GM23248 (cell line): ENCODE measurements around the gene IL2RA. TPM values are rescaled to one million over a fixed set of nuclear protein-coding genes. Genes with fewer than 3 reads are reported as not detected.

ENCODE experiments used
- DNase-seq: peaks from one replicate; pipeline ENCODE4 v3.0.0-alpha.2; 2015
- H2AFZ ChIP-seq: fragments of 200-600 bp; sonication (generic); 2 replicates; pipeline ENCODE4 v1.6.1; 2016; ENCODE audit warnings: antibody characterized with exemption
- H3F3A ChIP-seq: fragments of 200-600 bp; sonication (generic); 2 replicates; pipeline ENCODE4 v1.6.1; 2016; ENCODE audit warnings: mild to moderate bottlenecking, antibody characterized with exemption, mixed run types; ENCODE audit not compliant: insufficient read depth
- H3K27ac ChIP-seq: fragments of 200-600 bp; sonication (generic); 2 replicates; pipeline ENCODE4 v1.5.1; 2016; ENCODE audit warnings: mild to moderate bottlenecking
- H3K27me3 ChIP-seq: fragments of 200-600 bp; sonication (generic); replicated peaks from 2 replicates; pipeline ENCODE4 v1.6.1; 2016; ENCODE audit warnings: mild to moderate bottlenecking; ENCODE audit not compliant: insufficient read depth
- H3K36me3 ChIP-seq: fragments of 200-600 bp; sonication (generic); 2 replicates; pipeline ENCODE4 v1.6.1; 2016; ENCODE audit warnings: low read depth, mild to moderate bottlenecking
- H3K4me1 ChIP-seq: fragments of 200-600 bp; sonication (generic); 2 replicates; pipeline ENCODE4 v1.6.1; 2016; ENCODE audit warnings: mild to moderate bottlenecking; ENCODE audit not compliant: insufficient read depth
- H3K4me2 ChIP-seq: fragments of 200-600 bp; sonication (generic); one replicate; pipeline ENCODE4 v1.6.1; 2016; ENCODE audit warnings: mild to moderate bottlenecking; ENCODE audit not compliant: unreplicated experiment
- H3K4me3 ChIP-seq: fragments of 200-600 bp; sonication (generic); 2 replicates; pipeline ENCODE4 v1.5.1; 2016; ENCODE audit warnings: mild to moderate bottlenecking
- H3K79me2 ChIP-seq: fragments of 200-600 bp; sonication (generic); 2 replicates; pipeline ENCODE4 v1.6.1; 2016; ENCODE audit warnings: mild to moderate bottlenecking; ENCODE audit not compliant: insufficient read depth
- H3K9ac ChIP-seq: fragments of 200-600 bp; sonication (generic); 2 replicates; pipeline ENCODE4 v1.6.1; 2016; ENCODE audit warnings: mild to moderate bottlenecking
- H3K9me2 ChIP-seq: fragments of 200-600 bp; sonication (generic); 2 replicates; pipeline ENCODE4 v1.6.1; 2016; ENCODE audit warnings: mixed run types, mild to moderate bottlenecking, moderate library complexity; ENCODE audit not compliant: insufficient read depth
- H3K9me3 ChIP-seq: fragments of 200-600 bp; sonication (generic); one replicate; pipeline ENCODE4 v1.6.1; 2017; ENCODE audit warnings: low read depth
- H4K20me1 ChIP-seq: fragments of 200-600 bp; sonication (generic); 2 replicates; pipeline ENCODE4 v1.6.0; 2016; ENCODE audit not compliant: insufficient read depth
- EZH2 ChIP-seq: fragments of 200-600 bp; sonication (generic); IDR thresholded peaks from 2 replicates; pipeline ENCODE4 v1.6.1; 2018; ENCODE audit warnings: antibody characterized with exemption, mild to moderate bottlenecking; ENCODE audit not compliant: insufficient read depth, poor library complexity, severe bottlenecking
- EZH2phosphoT487 ChIP-seq: fragments of 200-600 bp; sonication (generic); IDR thresholded peaks from 2 replicates; pipeline ENCODE4 v1.6.1; 2018; ENCODE audit warnings: antibody characterized with exemption, moderate library complexity, mild to moderate bottlenecking, low read depth; ENCODE audit not compliant: insufficient read depth
- WGBS, 2 experiments: methylation state at CpG; one replicate each; pipeline ENCODE4 v1.1.6; 2015 to 2017; ENCODE audit warnings: low lambda C conversion rate in 2 of 2, low coverage in 1 of 2; ENCODE audit errors: missing lambda C conversion rate in 2 of 2; 5-methylcytosine and 5-hydroxymethylcytosine counted together
- in situ Hi-C: fragments of 300-500 bp; cut with MboI; formaldehyde crosslinking; loops from 2 replicates; pipeline ENCODE4 v1.15.0; 2020
- polyA plus RNA-seq: library from polyadenylated mRNA; unstranded; fragments of >200 nt; fragmentation: Nextera tagmentation; extraction: Ambion mirVana; gene quantifications from 2 replicates; pipeline ENCODE4 v1.2.1, GENCODE V29; 2016
- total RNA-seq: library from RNA; depleted of rRNA; stranded (reverse); fragments of >200 nt; shearing (Covaris generic); gene quantifications from 2 replicates; pipeline ENCODE4 v1.2.3, GENCODE V29; 2014

Gene IL2RA
- total and polyA plus RNA-seq, 2 experiments from 2014 or later: not detected

DNA sequence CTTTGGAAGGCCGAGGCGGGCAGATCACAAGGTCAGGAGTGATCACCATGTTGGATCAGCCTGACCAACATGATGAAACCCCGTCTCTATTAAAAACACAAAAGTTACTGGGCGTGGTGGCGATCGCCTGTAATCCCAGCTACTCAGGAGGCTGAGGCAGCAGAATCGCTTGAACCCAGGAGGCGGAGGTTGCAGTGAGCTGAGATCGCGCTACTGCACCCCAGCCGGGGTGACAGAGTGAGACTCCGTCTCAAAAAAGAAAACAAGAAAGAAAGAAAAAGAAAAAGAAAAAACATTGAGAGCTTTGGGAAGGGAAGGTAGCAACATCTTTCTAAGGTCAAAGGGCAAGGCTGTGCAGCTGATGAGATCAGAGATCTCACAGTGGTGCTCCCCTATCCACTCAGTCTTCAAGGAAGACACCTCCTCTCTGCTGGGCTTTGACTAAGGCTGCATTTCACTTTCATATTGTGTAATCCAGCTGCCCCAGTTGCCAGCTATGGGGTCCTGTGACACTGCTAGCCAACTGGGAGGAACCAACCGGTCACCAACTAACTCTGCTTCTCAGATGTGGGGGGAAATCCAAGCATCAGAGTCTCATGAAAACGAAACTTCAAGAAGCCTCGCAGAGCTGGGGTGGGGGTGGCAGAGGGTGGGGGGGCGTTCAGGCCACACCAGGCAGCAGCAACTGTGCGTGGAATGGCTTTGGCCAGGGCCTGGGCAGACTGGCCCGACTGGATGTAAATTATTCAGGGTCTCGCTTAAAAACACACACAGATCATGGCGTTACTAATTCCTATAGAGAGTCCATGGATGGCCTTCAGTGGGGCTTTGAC lies 86.3 kb downstream of the IL2RA start:
- H4K20me1 ChIP-seq: no peaks in the 10 kb centered on the region
- H3K4me2 ChIP-seq: peak overlapping the region; percentile 88
- no peaks in the 10 kb centered on the region for H3K27me3 ChIP-seq
- no peak for TF ChIP-seq EZH2phosphoT487
- TF ChIP-seq EZH2: no peak
- H3F3A ChIP-seq: 0 out of 2 replicates have a peak, but pooled peaks cover 10% of the 10 kb centered on the region
- peak overlapping the region; percentile 76 for H3K9ac ChIP-seq
- no peaks in the 10 kb centered on the region for H3K36me3 ChIP-seq
- H3K79me2 ChIP-seq: no peaks in the 10 kb centered on the region
- no peaks in the 10 kb centered on the region for H3K9me2 ChIP-seq
- WGBS, 2 experiments: 43 to 50% methylated on average over 19 to 20 of the region's 20 CpGs
- peak overlapping the region; percentile 85 for H2AFZ ChIP-seq
- peak; percentile 68 for DNase-seq
- no peak overlapping the region for H3K27ac ChIP-seq
- peaks cover 4% of the 10 kb centered on the region; the same call in 1 of the 2 replicates for H3K4me1 ChIP-seq
- no peaks in the 10 kb centered on the region for H3K9me3 ChIP-seq
- H3K4me3 ChIP-seq: peak overlapping the region; percentile 87
- in situ Hi-C loops: no loop called here

DNA sequence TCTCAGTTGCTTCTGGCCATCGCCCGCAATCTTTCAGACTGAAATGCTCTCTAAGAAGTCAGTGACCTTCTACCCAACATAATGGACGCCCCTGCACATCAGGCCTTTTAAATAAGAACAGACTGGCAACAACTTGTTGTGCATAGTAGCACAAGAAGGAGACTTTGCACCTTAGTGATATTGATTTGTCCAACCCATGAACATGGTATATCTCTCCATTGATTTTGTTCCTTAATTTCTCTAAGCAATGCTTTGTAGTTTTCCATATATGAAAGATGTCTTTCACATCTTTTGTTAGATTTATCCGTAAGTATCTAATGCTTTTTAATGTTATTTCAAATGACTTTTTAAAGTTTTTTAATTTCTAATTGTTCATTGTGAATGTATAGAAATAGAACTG lies 89.1 kb downstream of the IL2RA start:
- Histone ChIP-seq H3K79me2 (no peaks in the 10 kb centered on the region), H3K4me1 (peaks cover 4% of the 10 kb centered on the region; the same call in 1 of the 2 replicates), H3K4me2 (no peak overlapping the region), H3K9me2 (no peaks in the 10 kb centered on the region), H3K27ac (no peak overlapping the region), H2AFZ (no peak overlapping the region), H3K27me3 (no peaks in the 10 kb centered on the region), H3K4me3 (no peak overlapping the region), H3F3A (0 out of 2 replicates have a peak, but pooled peaks cover under 1% of the 10 kb centered on the region), H3K9ac (no peak overlapping the region), H4K20me1 (no peaks in the 10 kb centered on the region), H3K9me3 (no peaks in the 10 kb centered on the region), H3K36me3 (no peaks in the 10 kb centered on the region)
- WGBS, 2 experiments: 84 to 87% methylated on average over 4 of the region's 4 CpGs
- in situ Hi-C loops: no loop called here
- no peak for DNase-seq
- TF ChIP-seq EZH2 (no peak), EZH2phosphoT487 (no peak)

DNA sequence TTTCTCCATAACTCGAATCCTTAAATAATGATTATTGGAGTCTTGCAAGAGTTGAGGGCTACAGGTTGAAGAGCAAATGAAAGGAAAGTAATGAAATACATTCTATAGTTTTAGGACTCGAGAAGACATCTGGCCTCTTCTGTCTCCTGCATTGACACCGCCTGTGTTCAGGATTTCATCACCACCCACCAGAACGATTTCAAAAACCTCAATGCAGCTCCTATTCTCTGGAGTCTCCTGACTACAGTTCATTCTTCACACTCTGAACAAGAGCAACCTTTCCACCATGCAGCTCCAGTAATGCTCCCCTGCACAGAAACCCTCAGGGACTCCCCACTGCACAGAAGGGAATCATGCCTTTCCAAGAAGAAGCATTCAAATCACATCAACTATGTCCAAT lies 90.3 kb downstream of the IL2RA start:
- in situ Hi-C loops: no loop called here
- H3K36me3 ChIP-seq: no peaks in the 10 kb centered on the region
- H3K9me3 ChIP-seq: no peaks in the 10 kb centered on the region
- no peaks in the 10 kb centered on the region for H3F3A ChIP-seq
- no peaks in the 10 kb centered on the region for H3K79me2 ChIP-seq
- no peak overlapping the region for H3K27ac ChIP-seq
- no peaks in the 10 kb centered on the region for H4K20me1 ChIP-seq
- TF ChIP-seq EZH2phosphoT487 (no peak), EZH2 (no peak)
- no peaks in the 10 kb centered on the region for H3K9me2 ChIP-seq
- no peak for DNase-seq
- no peaks in the 10 kb centered on the region for H3K27me3 ChIP-seq
- H3K4me2 ChIP-seq: no peak overlapping the region
- H3K4me1 ChIP-seq: peaks cover 4% of the 10 kb centered on the region; the same call in 1 of the 2 replicates
- H3K4me3 ChIP-seq: no peak overlapping the region
- no peak overlapping the region for H3K9ac ChIP-seq
- 37 to 40% methylated on average over 4 of the region's 4 CpGs for WGBS, 2 experiments
- H2AFZ ChIP-seq: no peak overlapping the region

DNA sequence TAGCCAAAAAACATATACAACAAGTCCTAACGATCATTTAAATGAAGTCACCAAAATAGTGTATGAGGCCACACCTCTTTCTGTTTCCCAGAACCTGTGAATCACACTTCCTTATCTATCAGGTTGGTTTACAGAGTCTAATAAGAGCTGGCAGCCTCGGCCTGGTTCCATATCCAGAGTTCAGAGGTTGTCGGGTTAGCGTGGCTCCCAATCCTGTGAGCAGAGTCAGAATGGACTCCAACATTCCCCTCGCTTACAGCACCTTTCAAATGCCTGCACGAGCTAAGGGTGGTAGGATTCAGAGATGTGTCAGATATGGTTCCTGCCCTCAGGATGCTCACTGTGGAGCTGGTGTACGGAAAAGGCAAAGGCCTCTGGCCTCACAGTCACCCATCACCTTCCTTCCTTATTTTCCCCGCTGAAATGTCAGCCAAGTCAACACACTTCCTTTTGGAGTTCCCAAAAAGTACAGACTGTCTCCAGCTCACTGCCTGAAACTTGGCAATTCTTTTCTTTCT lies 90.8 kb downstream of the IL2RA start:
- Histone ChIP-seq H3F3A (no peaks in the 10 kb centered on the region), H3K4me1 (peaks cover 4% of the 10 kb centered on the region; the same call in 1 of the 2 replicates), H3K36me3 (no peaks in the 10 kb centered on the region), H3K9ac (no peak overlapping the region), H3K27ac (no peak overlapping the region), H3K9me3 (no peaks in the 10 kb centered on the region), H3K27me3 (no peaks in the 10 kb centered on the region), H3K79me2 (no peaks in the 10 kb centered on the region), H3K9me2 (no peaks in the 10 kb centered on the region), H3K4me2 (peak overlapping the region; percentile 7), H3K4me3 (no peak overlapping the region), H2AFZ (peak overlapping the region; percentile 9; the same call in 1 of the 2 replicates), H4K20me1 (no peaks in the 10 kb centered on the region)
- 72 to 74% methylated on average over 8 of the region's 8 CpGs for WGBS, 2 experiments
- TF ChIP-seq EZH2 (no peak), EZH2phosphoT487 (no peak)
- in situ Hi-C loops: no loop called here
- peak; percentile 45 for DNase-seq
